ENCODE results near the gene KDM4B. TPM values are rescaled to one million over a fixed set of nuclear protein-coding genes. Genes with fewer than 3 reads are reported as not detected.

KDM4B gene
- polyA plus RNA-seq, 1 of the 3 experiments (the other 2 are of a cell fraction): 12.2 TPM

DNA sequence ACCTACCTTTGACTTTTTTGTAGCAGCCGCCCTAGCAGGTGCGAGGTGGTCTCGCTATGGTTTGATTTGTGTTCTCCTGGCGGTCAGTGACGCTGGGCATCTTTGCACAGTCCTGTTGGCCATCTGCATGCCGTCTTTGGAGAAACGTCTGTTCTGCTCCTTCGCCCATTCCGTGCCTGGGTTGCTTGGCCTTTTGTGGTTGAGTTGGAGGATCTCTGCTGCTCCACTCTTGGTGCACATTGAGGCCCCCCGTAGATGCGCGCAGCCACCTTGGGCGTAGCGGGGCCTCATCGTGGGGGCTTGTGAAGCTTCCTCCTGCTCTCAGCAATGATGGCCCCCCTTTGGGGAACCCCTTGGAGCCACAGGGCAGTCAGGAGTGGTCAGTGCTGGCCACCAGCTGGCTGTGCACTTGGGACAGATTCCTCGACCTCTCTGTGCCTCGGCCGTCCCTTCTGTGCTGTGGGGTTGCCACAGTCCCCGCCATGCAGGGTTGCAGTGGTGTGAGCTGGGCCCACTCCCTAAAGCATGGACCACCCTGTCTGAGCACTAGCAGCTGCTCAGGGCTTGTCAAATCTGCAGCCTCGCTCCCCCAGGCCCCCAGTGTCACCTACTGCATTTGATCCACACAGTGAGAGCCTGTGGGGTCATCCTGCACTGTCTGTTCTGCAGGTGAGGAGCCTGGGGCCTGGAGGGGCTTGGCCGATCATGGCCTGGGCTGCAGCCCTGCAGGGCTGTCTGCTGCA lies 170.8 kb downstream of the KDM4B start (continued):
- TF ChIP-seq NRF1 (IDR thresholded peaks at IDR 0.05; ENCODE audit: low read depth, low read length) (no peak), JUND (IDR thresholded peaks at IDR 0.05) (no peak)

GRCh38 chr19:5141129-5141849 lies 172.4 kb downstream of the KDM4B start:
- TF ChIP-seq GABPA (IDR thresholded peaks at IDR 0.05; ENCODE audit: low read depth): no peak
- TF ChIP-seq, protein P1, sequence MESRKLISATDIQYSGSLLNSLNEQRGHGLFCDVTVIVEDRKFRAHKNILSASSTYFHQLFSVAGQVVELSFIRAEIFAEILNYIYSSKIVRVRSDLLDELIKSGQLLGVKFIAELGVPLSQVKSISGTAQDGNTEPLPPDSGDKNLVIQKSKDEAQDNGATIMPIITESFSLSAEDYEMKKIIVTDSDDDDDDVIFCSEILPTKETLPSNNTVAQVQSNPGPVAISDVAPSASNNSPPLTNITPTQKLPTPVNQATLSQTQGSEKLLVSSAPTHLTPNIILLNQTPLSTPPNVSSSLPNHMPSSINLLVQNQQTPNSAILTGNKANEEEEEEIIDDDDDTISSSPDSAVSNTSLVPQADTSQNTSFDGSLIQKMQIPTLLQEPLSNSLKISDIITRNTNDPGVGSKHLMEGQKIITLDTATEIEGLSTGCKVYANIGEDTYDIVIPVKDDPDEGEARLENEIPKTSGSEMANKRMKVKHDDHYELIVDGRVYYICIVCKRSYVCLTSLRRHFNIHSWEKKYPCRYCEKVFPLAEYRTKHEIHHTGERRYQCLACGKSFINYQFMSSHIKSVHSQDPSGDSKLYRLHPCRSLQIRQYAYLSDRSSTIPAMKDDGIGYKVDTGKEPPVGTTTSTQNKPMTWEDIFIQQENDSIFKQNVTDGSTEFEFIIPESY (IDR thresholded peaks at IDR 0.05; ENCODE audit: borderline replicate concordance, low read depth): no peak
- no peak for TF ChIP-seq FOSL2 (IDR thresholded peaks at IDR 0.05; ENCODE audit: borderline replicate concordance, low read depth)
- TF ChIP-seq TAF1 (IDR thresholded peaks at IDR 0.05; ENCODE audit: borderline replicate concordance, low read depth, low read length): no peak
- no peak for TF ChIP-seq MEF2A (IDR thresholded peaks at IDR 0.05; ENCODE audit: borderline replicate concordance, low read depth)
- ChIA-PET CTCF (interaction anchor here (0.8 to 1.6 kb wide), 3 partner anchors 55 to 93 kb away, joined by 3 to 7 read pairs (median 4); no protein-coding TSS in a partner anchor), POLR2A (no interaction called here)
- no peaks in the 10 kb centered on the region for H3K9me2 ChIP-seq
- H4K20me1 ChIP-seq (ENCODE audit: insufficient read depth): no peaks in the 10 kb centered on the region
- H3K4me3 ChIP-seq (ENCODE audit: low read depth in 2 of 2, low read length in 1 of 2): no peak overlapping the region
- H3K36me3 ChIP-seq (replicated peaks in 1 of 2; ENCODE audit: control insufficient read depth in 1 of 2, insufficient read depth in 2 of 2, low read length in 1 of 2): peaks cover 6 to 47% of the 10 kb centered on the region in 2 experiments
- no peaks in the 10 kb centered on the region for H3K27me3 ChIP-seq (ENCODE audit: insufficient read depth)
- no peak for DNase-seq
- H3K79me2 ChIP-seq (ENCODE audit: insufficient read depth): no peaks in the 10 kb centered on the region
- no peak overlapping the region; a peak in 1 of 4 replicates for H3K27ac ChIP-seq (ENCODE audit: low read depth in 2 of 2, low read length in 1 of 2)
- no peaks in the 10 kb centered on the region for H3F3A ChIP-seq (replicated peaks; ENCODE audit: insufficient read depth)
- no peak overlapping the region for H3K9ac ChIP-seq
- no peaks in the 10 kb centered on the region for H3K9me3 ChIP-seq
- peaks cover 0 to 11% of the 10 kb centered on the region in 2 experiments; a peak in 1 of 4 replicates for H3K4me1 ChIP-seq (ENCODE audit: control insufficient read depth in 1 of 2, insufficient read depth in 2 of 2, low read depth in 1 of 2, low read length in 1 of 2)
- no peak overlapping the region for H3K4me2 ChIP-seq
- no peak overlapping the region for H2AFZ ChIP-seq (ENCODE audit: low read depth)
- 95% methylated on average over 35 of the region's 37 CpGs for whole genome bisulfite sequencing (ENCODE audit: low lambda C conversion rate)

GRCh38 chr19:5141850-5142724 lies 173.2 kb downstream of the KDM4B start:
- 96% methylated on average over 11 of the region's 36 CpGs for WGBS (ENCODE audit: low lambda C conversion rate)
- no peak overlapping the region for H3K4me2 ChIP-seq
- no peaks in the 10 kb centered on the region for H3K9me2 ChIP-seq
- no peak for TF ChIP-seq USF2 (IDR thresholded peaks at IDR 0.05; ENCODE audit: borderline replicate concordance, low read depth, low read length)
- TF ChIP-seq SMC3 (IDR thresholded peaks at IDR 0.05; ENCODE audit: low read depth, low read length): no peak
- no peak for TF ChIP-seq FOXJ3 (CRISPR knock-in tag; IDR thresholded peaks at IDR 0.05)
- no peak for TF ChIP-seq TCF12 (IDR thresholded peaks at IDR 0.05)
- TF ChIP-seq RFX5 (IDR thresholded peaks at IDR 0.05; ENCODE audit: low read length): no peak
- TF ChIP-seq, protein P1 (IDR thresholded peaks at IDR 0.05; ENCODE audit: borderline replicate concordance, low read depth): no peak
- no peak for TF ChIP-seq TAF1 (IDR thresholded peaks at IDR 0.05; ENCODE audit: borderline replicate concordance, low read depth, low read length)
- TF ChIP-seq, protein P2, sequence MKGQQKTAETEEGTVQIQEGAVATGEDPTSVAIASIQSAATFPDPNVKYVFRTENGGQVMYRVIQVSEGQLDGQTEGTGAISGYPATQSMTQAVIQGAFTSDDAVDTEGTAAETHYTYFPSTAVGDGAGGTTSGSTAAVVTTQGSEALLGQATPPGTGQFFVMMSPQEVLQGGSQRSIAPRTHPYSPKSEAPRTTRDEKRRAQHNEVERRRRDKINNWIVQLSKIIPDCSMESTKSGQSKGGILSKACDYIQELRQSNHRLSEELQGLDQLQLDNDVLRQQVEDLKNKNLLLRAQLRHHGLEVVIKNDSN (IDR thresholded peaks at IDR 0.05; ENCODE audit: borderline replicate concordance, low read depth): no peak
- TF ChIP-seq YY1 (IDR thresholded peaks at IDR 0.05; ENCODE audit: low read depth): no peak
- H3K9me3 ChIP-seq: no peaks in the 10 kb centered on the region
- no peak for DNase-seq
- H3F3A ChIP-seq (replicated peaks; ENCODE audit: insufficient read depth): no peaks in the 10 kb centered on the region
- no peaks in the 10 kb centered on the region for H3K79me2 ChIP-seq (ENCODE audit: insufficient read depth)
- peaks cover 6 to 41% of the 10 kb centered on the region in 2 experiments for H3K36me3 ChIP-seq (replicated peaks in 1 of 2; ENCODE audit: control insufficient read depth in 1 of 2, insufficient read depth in 2 of 2, low read length in 1 of 2)
- no peak overlapping the region for H3K4me3 ChIP-seq (ENCODE audit: low read depth in 2 of 2, low read length in 1 of 2)
- ChIA-PET POLR2A (no interaction called here), CTCF (interaction anchor here (1.6 kb wide), 1 partner anchor 94 kb away, joined by 7 read pairs; no protein-coding TSS in a partner anchor)
- H3K27ac ChIP-seq (ENCODE audit: low read depth in 2 of 2, low read length in 1 of 2): no peak overlapping the region
- H3K9ac ChIP-seq: no peak overlapping the region
- H4K20me1 ChIP-seq (ENCODE audit: insufficient read depth): no peaks in the 10 kb centered on the region
- H3K27me3 ChIP-seq (ENCODE audit: insufficient read depth): no peaks in the 10 kb centered on the region
- H2AFZ ChIP-seq (ENCODE audit: low read depth): no peak overlapping the region
- peaks cover 0 to 11% of the 10 kb centered on the region in 2 experiments; a peak in 1 of 4 replicates for H3K4me1 ChIP-seq (ENCODE audit: control insufficient read depth in 1 of 2, insufficient read depth in 2 of 2, low read depth in 1 of 2, low read length in 1 of 2)
